OCI-LY3 (cell line): Measurements from ENCODE around the gene HOXB6.

Experiments
- H2AFZ ChIP-seq: fragments of 200-600, 300-600 bp; shearing (Covaris generic); 2 replicates; pipeline ENCODE4 v1.6.0; 2014; ENCODE audit warnings: antibody characterized with exemption, low read depth, low read length
- H3K27ac ChIP-seq: fragments of 200-600, 300-600 bp; sonication (generic); 2 replicates; pipeline ENCODE4 v1.5.1; 2014; ENCODE audit warnings: mild to moderate bottlenecking, low read length, moderate library complexity, mixed read lengths
- H3K27me3 ChIP-seq: fragments of 200-600, 300-600 bp; sonication (generic); 2 replicates; pipeline ENCODE4 v1.6.1; 2014; ENCODE audit warnings: low read depth, low read length, mixed read lengths
- H3K36me3 ChIP-seq: fragments of 200-600, 300-600 bp; sonication (generic); replicated peaks from 2 replicates; pipeline ENCODE3; 2014; ENCODE audit warnings: low read depth, low read length, mixed read lengths
- H3K4me1 ChIP-seq: fragments of 300-600, 200-600 bp; sonication (generic); 2 replicates; pipeline ENCODE4 v1.6.1; 2014; ENCODE audit warnings: low read length, mixed read lengths
- H3K4me2 ChIP-seq: fragments of 200-600, 300-600 bp; sonication (generic); 2 replicates; pipeline ENCODE4 v1.6.1; 2014; ENCODE audit warnings: low read length, mixed read lengths
- H3K4me3 ChIP-seq: fragments of 300-600, 200-600 bp; sonication (generic); 2 replicates; pipeline ENCODE4 v1.5.1; 2014; ENCODE audit warnings: antibody characterized with exemption, mild to moderate bottlenecking, low read length, moderate library complexity
- H3K79me2 ChIP-seq: fragments of 300-600, 200-600 bp; shearing (Covaris generic); 2 replicates; pipeline ENCODE4 v1.6.1; 2014; ENCODE audit warnings: mild to moderate bottlenecking, low read length, mixed read lengths
- H3K9ac ChIP-seq: fragments of 300-600, 200-600 bp; shearing (Covaris generic); 2 replicates; pipeline ENCODE4 v1.6.0; 2014; ENCODE audit warnings: mild to moderate bottlenecking, low read length, moderate library complexity
- H3K9me3 ChIP-seq: fragments of 200-600, 300-600 bp; shearing (Covaris generic); 2 replicates; pipeline ENCODE4 v1.6.1; 2014; ENCODE audit warnings: low read length, mixed read lengths; ENCODE audit not compliant: insufficient read depth
- H4K20me1 ChIP-seq: fragments of 200-600, 300-600 bp; sonication (generic); 2 replicates; pipeline ENCODE4 v1.6.1; 2016; ENCODE audit warnings: low read length, mixed read lengths; ENCODE audit not compliant: insufficient read depth
- EZH2phosphoT487 ChIP-seq: fragments of 200-600 bp; shearing (Covaris generic); IDR thresholded peaks from 2 replicates; pipeline ENCODE4 v1.6.1; 2018; ENCODE audit warnings: antibody characterized with exemption, mixed run types, low read depth
- TF ChIP-seq, protein P1 (sequence below): fragments of 200-600, 300-600 bp; sonication (generic); IDR thresholded peaks from 2 replicates; pipeline ENCODE4 v1.5.1; 2014; ENCODE audit warnings: antibody characterized with exemption, low read length, low read depth

Gene HOXB6

DNA sequence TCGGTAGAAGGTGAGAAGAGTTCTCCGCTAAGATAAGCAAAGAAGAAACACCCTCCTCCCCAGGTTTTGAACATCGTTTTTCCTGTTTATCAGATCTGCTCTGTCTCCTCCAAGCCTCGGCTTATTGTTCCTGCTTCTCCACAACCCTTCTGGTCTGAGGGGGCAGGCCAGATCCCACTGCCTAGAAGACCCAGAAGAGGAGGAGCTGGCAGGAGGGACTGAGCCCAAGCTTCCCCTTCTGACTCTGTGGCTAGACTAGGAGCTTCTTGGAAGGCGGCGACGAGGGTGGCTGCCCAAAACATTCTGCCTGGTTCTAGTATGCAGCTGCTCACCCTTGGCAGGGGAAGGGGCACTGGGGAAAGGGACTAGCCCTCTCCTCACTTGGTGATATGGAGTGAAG lies 6.0 kb downstream of the HOXB6 start:
- Histone ChIP-seq H3K9me3 (no peaks in the 10 kb centered on the region), H4K20me1 (no peaks in the 10 kb centered on the region), H3K4me3 (peak overlapping the region; percentile 89), H3K27ac (no peak overlapping the region), H3K4me2 (peak overlapping the region; percentile 85), H3K27me3 (peaks cover 21% of the 10 kb centered on the region), H2AFZ (no peak overlapping the region), H3K79me2 (peaks cover 7% of the 10 kb centered on the region; the same call in 1 of the 2 replicates), H3K36me3 (no peaks in the 10 kb centered on the region), H3K9ac (peak overlapping the region; percentile 83; the same call in 1 of the 2 replicates), H3K4me1 (peaks cover 27% of the 10 kb centered on the region)
- TF ChIP-seq, protein P1, sequence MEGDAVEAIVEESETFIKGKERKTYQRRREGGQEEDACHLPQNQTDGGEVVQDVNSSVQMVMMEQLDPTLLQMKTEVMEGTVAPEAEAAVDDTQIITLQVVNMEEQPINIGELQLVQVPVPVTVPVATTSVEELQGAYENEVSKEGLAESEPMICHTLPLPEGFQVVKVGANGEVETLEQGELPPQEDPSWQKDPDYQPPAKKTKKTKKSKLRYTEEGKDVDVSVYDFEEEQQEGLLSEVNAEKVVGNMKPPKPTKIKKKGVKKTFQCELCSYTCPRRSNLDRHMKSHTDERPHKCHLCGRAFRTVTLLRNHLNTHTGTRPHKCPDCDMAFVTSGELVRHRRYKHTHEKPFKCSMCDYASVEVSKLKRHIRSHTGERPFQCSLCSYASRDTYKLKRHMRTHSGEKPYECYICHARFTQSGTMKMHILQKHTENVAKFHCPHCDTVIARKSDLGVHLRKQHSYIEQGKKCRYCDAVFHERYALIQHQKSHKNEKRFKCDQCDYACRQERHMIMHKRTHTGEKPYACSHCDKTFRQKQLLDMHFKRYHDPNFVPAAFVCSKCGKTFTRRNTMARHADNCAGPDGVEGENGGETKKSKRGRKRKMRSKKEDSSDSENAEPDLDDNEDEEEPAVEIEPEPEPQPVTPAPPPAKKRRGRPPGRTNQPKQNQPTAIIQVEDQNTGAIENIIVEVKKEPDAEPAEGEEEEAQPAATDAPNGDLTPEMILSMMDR: no peak
- TF ChIP-seq EZH2phosphoT487: no peak

DNA sequence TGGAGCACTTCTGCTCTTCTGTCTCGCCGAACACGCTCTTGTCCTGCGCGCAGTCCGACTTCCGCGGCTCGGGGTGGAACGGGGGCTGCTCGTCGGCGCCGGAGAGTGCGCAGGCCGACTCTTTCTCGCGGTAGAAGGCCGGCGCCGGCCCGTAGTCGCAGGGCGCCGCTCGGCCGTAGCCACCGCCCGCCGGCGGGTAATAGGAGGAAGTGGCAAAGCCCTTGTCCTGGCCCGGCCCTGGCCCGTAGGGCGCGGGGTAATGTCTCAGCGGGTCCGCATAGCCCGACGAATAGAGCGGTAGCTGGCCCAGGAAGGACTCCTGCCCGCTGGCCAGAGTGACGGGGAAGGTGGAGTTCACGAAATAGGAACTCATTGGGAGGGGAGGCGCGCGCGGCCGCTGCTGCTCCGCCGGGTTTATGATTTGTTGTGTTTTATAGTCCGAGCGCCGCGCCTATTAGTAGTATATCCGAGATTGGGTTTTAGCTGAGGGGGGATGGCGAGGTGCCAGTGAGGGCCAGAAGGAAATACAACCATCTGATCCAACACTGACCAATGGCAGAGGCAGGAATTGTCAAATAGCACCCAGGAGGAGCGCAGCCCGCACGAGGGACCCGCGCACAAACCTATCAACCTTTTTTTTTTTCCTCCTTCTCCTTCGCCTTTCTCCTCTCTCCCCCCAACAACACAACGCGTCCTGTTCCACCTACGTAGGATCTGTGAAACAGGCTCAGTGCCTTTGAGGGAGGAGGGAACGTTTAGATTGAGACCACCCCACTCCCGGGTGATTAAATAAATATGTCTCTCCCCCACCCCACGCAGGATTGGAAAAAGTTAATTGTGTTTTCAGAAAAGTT lies 6.8 kb downstream of the HOXB6 start:
- peaks cover 25% of the 10 kb centered on the region for H3K27me3 ChIP-seq
- H3K9me3 ChIP-seq: no peaks in the 10 kb centered on the region
- H2AFZ ChIP-seq: peak overlapping the region; percentile 91
- peak overlapping the region; percentile 85 for H3K4me2 ChIP-seq
- peaks cover 7% of the 10 kb centered on the region; the same call in 1 of the 2 replicates for H3K79me2 ChIP-seq
- no peaks in the 10 kb centered on the region for H4K20me1 ChIP-seq
- no peak overlapping the region for H3K27ac ChIP-seq
- peak overlapping the region; percentile 83 for H3K9ac ChIP-seq
- H3K4me3 ChIP-seq: peak overlapping the region; percentile 89
- no peak for TF ChIP-seq EZH2phosphoT487
- TF ChIP-seq, protein P1: no peak
- H3K4me1 ChIP-seq: peaks cover 27% of the 10 kb centered on the region
- no peaks in the 10 kb centered on the region for H3K36me3 ChIP-seq

DNA sequence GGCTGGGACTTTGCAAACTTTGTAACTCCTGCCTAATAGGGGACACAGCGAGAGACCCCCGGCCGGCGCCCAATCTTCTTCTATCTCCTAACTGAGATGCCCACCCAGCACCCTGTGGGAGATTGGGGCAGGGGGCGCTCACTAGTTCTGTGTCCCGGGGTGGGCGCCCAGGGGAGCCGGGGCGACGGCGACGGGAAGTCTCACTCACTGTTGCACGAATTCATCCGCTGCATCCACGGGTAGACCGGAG lies 7.3 kb downstream of the HOXB6 start:
- H3K36me3 ChIP-seq: no peaks in the 10 kb centered on the region
- peaks cover 30% of the 10 kb centered on the region for H3K27me3 ChIP-seq
- no peaks in the 10 kb centered on the region for H4K20me1 ChIP-seq
- H3K79me2 ChIP-seq: peaks cover 7% of the 10 kb centered on the region; the same call in 1 of the 2 replicates
- peak overlapping the region; percentile 91 for H2AFZ ChIP-seq
- no peaks in the 10 kb centered on the region for H3K9me3 ChIP-seq
- H3K4me1 ChIP-seq: peaks cover 26% of the 10 kb centered on the region
- peak overlapping the region; percentile 85 for H3K4me2 ChIP-seq
- TF ChIP-seq EZH2phosphoT487: no peak
- TF ChIP-seq, protein P1: no peak
- H3K9ac ChIP-seq: peak overlapping the region; percentile 83
- H3K27ac ChIP-seq: no peak overlapping the region
- H3K4me3 ChIP-seq: peak overlapping the region; percentile 89

DNA sequence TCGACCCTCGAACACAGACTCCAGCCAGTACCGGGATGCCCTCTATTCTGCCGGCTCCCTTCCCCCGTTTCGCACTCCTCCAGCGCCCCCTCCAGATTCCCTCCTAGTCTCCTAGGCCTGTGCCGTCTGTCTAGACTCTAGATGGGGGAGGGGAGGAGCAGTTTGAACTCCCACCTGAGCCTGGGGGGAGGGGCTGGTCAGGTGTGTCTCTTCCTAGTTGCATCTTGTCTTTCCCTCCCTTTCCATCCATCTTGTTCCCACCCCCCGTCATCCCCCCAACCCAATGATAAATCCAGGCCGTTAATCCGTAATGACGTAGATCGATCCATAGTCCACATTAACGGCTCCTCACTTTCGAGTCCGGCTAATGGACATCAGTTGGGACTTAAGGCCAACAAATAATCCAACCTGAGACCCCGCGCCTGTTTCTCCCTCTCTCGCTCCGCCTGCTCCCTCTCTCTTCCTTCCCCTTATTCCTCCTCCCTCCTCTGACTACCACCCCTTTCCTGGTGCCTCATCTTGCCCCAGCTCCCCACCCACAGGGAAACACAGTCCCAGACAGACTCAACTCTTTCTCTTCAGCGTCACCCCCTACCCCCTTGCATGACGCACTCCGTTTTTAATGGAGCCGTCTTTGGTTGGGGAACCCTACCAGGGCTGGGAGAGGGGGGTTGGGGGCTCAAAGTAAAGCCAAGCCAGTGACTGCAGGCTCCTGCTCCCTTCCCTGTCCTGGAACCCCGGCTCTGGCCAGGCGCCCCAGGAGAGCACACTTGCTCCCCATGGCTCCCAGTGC lies 7.9 kb downstream of the HOXB6 start:
- Histone ChIP-seq H3K27ac (no peak overlapping the region), H3K4me3 (peak overlapping the region; percentile 89), H4K20me1 (no peaks in the 10 kb centered on the region), H2AFZ (peak overlapping the region; percentile 91), H3K9ac (peak overlapping the region; percentile 83), H3K79me2 (peaks cover 7% of the 10 kb centered on the region; the same call in 1 of the 2 replicates), H3K27me3 (peaks cover 31% of the 10 kb centered on the region), H3K4me2 (peak overlapping the region; percentile 85), H3K4me1 (peaks cover 24% of the 10 kb centered on the region), H3K36me3 (no peaks in the 10 kb centered on the region), H3K9me3 (no peaks in the 10 kb centered on the region)
- no peak for TF ChIP-seq EZH2phosphoT487
- TF ChIP-seq, protein P1: no peak
